DMS153 treated with DMSO at 0.1 percent for 48 hours (cell line): Measurements from ENCODE around the gene CNTNAP1.
"Not testable (repeated sequence)": the region's sequence is repeated elsewhere in the genome, so short reads cannot be mapped to it uniquely, and the experiment has no call there.

Source experiments
- DNase-seq: peaks from one replicate; lab custom pipeline; 2025; ENCODE audit not compliant: unreplicated experiment; lab: John Stamatoyannopoulos, UW

The CNTNAP1 gene

GRCh38 chr17:42723636-42724035, 41.3 kb downstream of the CNTNAP1 start:
- no peak for DNase-seq

DNA sequence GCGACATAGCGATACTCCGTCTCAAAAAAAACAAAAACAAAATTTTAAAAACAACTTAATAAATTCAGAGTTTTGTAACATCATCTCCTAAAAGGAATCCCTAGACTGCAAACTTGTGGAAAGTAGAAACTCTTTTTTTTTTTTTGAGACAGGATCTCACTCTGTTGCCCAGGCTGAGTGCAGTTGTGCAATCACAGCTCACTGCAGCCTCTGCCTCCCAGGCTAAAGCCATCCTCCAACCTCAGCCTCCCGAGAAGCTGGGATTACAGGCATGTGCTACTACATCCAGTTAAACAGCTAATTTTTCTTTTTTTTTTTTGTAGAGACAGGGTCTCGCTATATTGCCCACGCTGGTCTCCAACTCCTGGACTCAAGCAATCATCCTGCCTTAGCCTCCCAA, 42.8 kb downstream of the CNTNAP1 start:
- no peak for DNase-seq

DNA sequence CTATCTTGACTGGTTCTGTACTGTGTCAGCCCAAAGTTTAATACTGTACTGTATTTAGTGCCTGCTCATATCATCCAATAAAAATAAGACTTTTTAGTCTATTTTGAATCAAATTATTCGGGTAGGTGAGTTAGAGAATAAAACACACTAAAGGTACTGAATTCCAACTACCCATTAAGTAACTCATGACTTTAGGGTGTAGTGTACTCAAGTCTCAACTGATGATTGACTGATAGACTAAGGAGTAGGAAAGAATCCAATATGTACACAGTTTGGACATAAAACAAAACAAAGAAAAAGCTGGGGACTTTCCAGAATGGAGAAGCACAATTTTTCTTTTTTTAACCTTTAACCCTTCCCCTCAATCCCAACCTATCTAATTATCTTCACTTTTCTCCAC, 58.4 kb downstream of the CNTNAP1 start:
- no peak for DNase-seq

- DNase-seq, result not testable (repeated sequence)
These were observed 60.6 kb downstream of the CNTNAP1 start for GRCh38 chr17:42742916-42743315.

GRCh38 chr17:42743595-42744282, 61.4 kb downstream of the CNTNAP1 start:
- DNase-seq, result no peak

GRCh38 chr17:42744283-42744805, 62.0 kb downstream of the CNTNAP1 start:
- peak; percentile 76 for DNase-seq

- DNase-seq, result peak; percentile 94
These were observed 62.7 kb downstream of the CNTNAP1 start, which contains the start of gene EZH1 for GRCh38 chr17:42744806-42745617. Gene EZH1, minus strand, starts transcription at chr17:42745040. Its CDS starts 16,099 bp downstream, at chr17:42728941.

GRCh38 chr17:42748202-42748907, 66.0 kb downstream of the CNTNAP1 start:
- no peak for DNase-seq

GRCh38 chr17:42748908-42749798, 66.8 kb downstream of the CNTNAP1 start:
- DNase-seq, result no peak
